Thyroid gland (tissue), 4 donors: Measurements from ENCODE around the gene MICB. TPM values are rescaled to one million over a fixed set of nuclear protein-coding genes. Genes with fewer than 3 reads are reported as not detected.
A peak's percentile ranks its signal among the peaks of the same experiment; 100 is the strongest.

ENCODE experiments used
- DNase-seq, 2 donors: peaks; one replicate each; pipeline ENCODE4 v3.0.0-alpha.2; 2019
- H3K27ac ChIP-seq, 3 donors: fragments of 200-600 bp; sonication (generic); 1 replicate in 2 of 3; 2 replicates in 1 of 3; pipeline ENCODE4 v1.5.1; 2016 to 2019; ENCODE audit warnings: mild to moderate bottlenecking in 1 of 3, moderate library complexity in 1 of 3
- H3K27me3 ChIP-seq: fragments of 200-600 bp; sonication (generic); one replicate; pipeline ENCODE4 v1.5.1; 2019
- H3K36me3 ChIP-seq, 2 donors: fragments of 200-600 bp; sonication (generic); one replicate each; pipeline ENCODE4 v1.5.1; 2016 to 2019
- H3K4me1 ChIP-seq, 2 donors: fragments of 200-600 bp; sonication (generic); one replicate each; pipeline ENCODE4 v1.5.1; 2017 to 2019
- H3K4me3 ChIP-seq, 3 donors: fragments of 200-600 bp; sonication (generic); replicated peaks in 1 of 3; 1 replicate in 2 of 3; 2 replicates in 1 of 3; pipeline ENCODE4 v1.5.1; 2016; ENCODE audit warnings: mild to moderate bottlenecking in 1 of 3
- H3K9me3 ChIP-seq: fragments of 200-600 bp; sonication (generic); one replicate; pipeline ENCODE4 v1.5.1; 2017
- POLR2A ChIP-seq, 2 donors: fragments of 450-650 bp; IDR thresholded peaks; one replicate each; pipeline ENCODE4 v1.6.1; 2017; ENCODE audit warnings: antibody characterized with exemption in 2 of 2, mild to moderate bottlenecking in 2 of 2, moderate library complexity in 1 of 2
- WGBS, 2 donors: methylation state at CpG; one replicate each; pipeline ENCODE4 v1.1.5; 2017; 5-methylcytosine and 5-hydroxymethylcytosine counted together
- intact Hi-C: fragments of 100-400 bp; cut with DNase I; formaldehyde crosslinking; loops from one replicate; pipeline ENCODE4 v1.15.1; 2023
- total RNA-seq, 4 donors: library from RNA; depleted of rRNA; stranded (reverse); fragments of >200 nt; gene quantifications; one replicate each; pipeline ENCODE4 v1.2.3, GENCODE V29; 2016
- TF ChIP-seq, protein P1 (sequence below), 6 experiments: fragments of 200-600 bp in 3 of 6; fragments of 450-650 bp in 3 of 6; sonication (generic) in 3 of 6; IDR thresholded peaks; one replicate each; pipeline ENCODE4 v1.5.1; 2016 to 2019; ENCODE audit warnings: antibody characterized with exemption in 6 of 6, mild to moderate bottlenecking in 2 of 6, inconsistent platforms in 1 of 6, moderate library complexity in 1 of 6

Gene MICB
- total RNA-seq, 4 donors from 2014 or later = 0.89 to 3.4 (median 2.1) TPM

- Histone ChIP-seq H3K27me3 (no peaks in the 10 kb centered on the region), H3K4me1 (peaks cover 24 to 25% of the 10 kb centered on the region in 2 donors), H3K4me3 (peak overlapping the region; percentile 28 to 77 (median 75)), H3K36me3 (peaks cover 39 to 41% of the 10 kb centered on the region in 2 donors), H3K9me3 (no peaks in the 10 kb centered on the region), H3K27ac (peak overlapping the region; percentile 92 to 99 (median 97))
- TF ChIP-seq, protein P1, sequence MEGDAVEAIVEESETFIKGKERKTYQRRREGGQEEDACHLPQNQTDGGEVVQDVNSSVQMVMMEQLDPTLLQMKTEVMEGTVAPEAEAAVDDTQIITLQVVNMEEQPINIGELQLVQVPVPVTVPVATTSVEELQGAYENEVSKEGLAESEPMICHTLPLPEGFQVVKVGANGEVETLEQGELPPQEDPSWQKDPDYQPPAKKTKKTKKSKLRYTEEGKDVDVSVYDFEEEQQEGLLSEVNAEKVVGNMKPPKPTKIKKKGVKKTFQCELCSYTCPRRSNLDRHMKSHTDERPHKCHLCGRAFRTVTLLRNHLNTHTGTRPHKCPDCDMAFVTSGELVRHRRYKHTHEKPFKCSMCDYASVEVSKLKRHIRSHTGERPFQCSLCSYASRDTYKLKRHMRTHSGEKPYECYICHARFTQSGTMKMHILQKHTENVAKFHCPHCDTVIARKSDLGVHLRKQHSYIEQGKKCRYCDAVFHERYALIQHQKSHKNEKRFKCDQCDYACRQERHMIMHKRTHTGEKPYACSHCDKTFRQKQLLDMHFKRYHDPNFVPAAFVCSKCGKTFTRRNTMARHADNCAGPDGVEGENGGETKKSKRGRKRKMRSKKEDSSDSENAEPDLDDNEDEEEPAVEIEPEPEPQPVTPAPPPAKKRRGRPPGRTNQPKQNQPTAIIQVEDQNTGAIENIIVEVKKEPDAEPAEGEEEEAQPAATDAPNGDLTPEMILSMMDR (IDR thresholded peaks at IDR 0.05) = no peak
- no peak for TF ChIP-seq POLR2A (IDR thresholded peaks at IDR 0.05)
- WGBS, 2 donors = 0 to 1% methylated on average over 21 of the region's 21 CpGs
- peak; percentile 51 to 55 for DNase-seq
- intact Hi-C loops = loop anchor here (10.0 kb wide), 1 partner anchor 46 kb away; the partner anchor contains the start of gene MICB
Measured at GRCh38 chr6:31541059-31541657, 43.2 kb downstream of the MICB start.

DNA sequence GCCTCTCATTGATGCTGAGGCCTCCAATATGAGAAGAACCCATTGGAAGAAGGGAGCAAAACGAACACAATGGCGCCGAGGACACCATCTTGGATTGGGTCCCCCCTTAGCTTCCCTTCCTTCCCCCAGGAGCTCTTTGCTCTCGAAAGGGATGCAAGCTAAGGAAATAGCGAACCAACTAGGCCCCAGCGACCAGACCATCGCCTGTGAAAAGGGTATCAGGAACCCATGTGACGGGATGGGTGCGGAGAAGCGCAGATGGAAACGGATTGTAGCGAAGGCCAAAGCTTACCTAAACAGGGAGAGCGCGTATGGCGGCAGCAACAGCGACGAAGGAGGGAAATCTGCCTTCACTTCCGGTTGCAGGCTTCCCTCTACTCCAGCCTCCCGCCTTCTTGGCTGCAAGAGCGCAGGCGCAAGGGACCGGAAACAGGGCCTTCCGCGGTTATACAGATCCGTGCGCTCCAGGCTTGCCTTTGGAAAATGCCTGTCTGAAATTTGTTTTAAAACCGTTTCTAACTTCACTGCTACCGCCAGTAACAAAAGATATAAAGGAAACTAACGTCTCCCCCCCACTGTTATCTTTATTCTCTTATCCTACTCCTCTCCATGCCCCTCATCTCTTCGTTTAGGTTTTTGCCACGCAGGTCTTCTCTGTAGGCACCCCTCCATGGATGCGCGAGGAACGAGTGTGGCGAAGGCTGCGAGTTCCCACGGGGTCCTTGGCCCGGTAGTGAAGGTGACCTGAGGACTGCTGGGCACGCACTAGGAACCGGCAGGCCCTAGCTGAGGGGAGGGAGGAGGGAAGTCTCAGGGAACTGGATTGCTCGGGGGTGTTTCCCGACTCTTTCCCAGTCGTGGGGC is 43.9 kb downstream of the MICB start, which contains the start of gene DDX39B:
DDX39B (minus strand) TSS at position 346 of the 864 bp plus-strand sequence. CDS start 1,471 bp downstream, outside the sequence.
- 0% methylated on average over 43 of the region's 43 CpGs for WGBS, 2 donors
- Histone ChIP-seq H3K4me1 (peaks cover 24 to 25% of the 10 kb centered on the region in 2 donors), H3K27ac (peak within 1 kb of the TSS; percentile 92 to 99 (median 97))

GRCh38 chr6:31543639-31544038 is 45.7 kb downstream of the MICB start:
- Histone ChIP-seq H3K27ac (no peak overlapping the region), H3K36me3 (peaks cover 16 to 17% of the 10 kb centered on the region in 2 donors), H3K4me3 (no peak overlapping the region), H3K4me1 (peaks cover 35% of the 10 kb centered on the region in 2 donors), H3K27me3 (no peaks in the 10 kb centered on the region), H3K9me3 (no peaks in the 10 kb centered on the region)
- WGBS, 2 donors = 91 to 94% methylated on average over 6 of the region's 6 CpGs
- TF ChIP-seq, protein P1 (IDR thresholded peaks at IDR 0.05) = no peak
- no peak for TF ChIP-seq POLR2A (IDR thresholded peaks at IDR 0.05)
- DNase-seq = no peak
- intact Hi-C loops = loop anchor here (10.0 kb wide), 1 partner anchor 49 kb away; the partner anchor contains the start of gene MICB

More for the DNA sequence above, 43.9 kb downstream of the MICB start, which contains the start of gene DDX39B:
- intact Hi-C loops = loop anchor here (10.0 kb wide), 1 partner anchor 47 kb away; the partner anchor contains the start of gene MICB
- DNase-seq = peak; percentile 96 to 97
- peak; percentile 72 to 76 for TF ChIP-seq POLR2A (IDR thresholded peaks at IDR 0.05)
- TF ChIP-seq, protein P1 (IDR thresholded peaks at IDR 0.05) = no peak
- Histone ChIP-seq H3K9me3 (no peaks in the 10 kb centered on the region), H3K4me3 (peak within 1 kb of the TSS; percentile 28 to 77 (median 75)), H3K36me3 (peaks cover 32 to 34% of the 10 kb centered on the region in 2 donors), H3K27me3 (no peaks in the 10 kb centered on the region)

DNA sequence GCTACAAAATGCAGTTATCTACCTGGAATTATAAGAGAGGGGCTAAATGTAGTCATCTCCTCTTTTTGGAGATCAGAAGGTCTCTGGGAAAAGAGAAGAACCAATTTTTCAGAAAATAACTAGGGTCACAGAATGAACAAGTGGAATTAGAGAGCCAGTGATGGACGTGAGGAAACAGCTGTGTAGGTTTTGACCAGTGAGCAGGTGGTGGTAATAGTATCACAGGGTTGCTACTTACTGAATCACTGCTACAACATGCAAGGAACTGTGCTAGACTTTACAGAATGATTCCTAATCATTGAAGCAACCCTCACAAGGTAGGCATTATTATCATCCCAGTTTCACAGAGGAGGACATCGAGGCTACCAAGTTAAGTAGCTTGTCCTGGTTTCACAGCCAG is 46.7 kb downstream of the MICB start:
- Histone ChIP-seq H3K36me3 (peaks cover 8 to 16% of the 10 kb centered on the region in 2 donors), H3K27ac (no peak overlapping the region), H3K4me3 (no peak overlapping the region), H3K4me1 (peaks cover 28 to 30% of the 10 kb centered on the region in 2 donors), H3K27me3 (no peaks in the 10 kb centered on the region), H3K9me3 (no peaks in the 10 kb centered on the region)
- 85 to 89% methylated on average over 2 of the region's 2 CpGs for WGBS, 2 donors
- intact Hi-C loops = loop anchor here (5.0 to 10.0 kb wide), 2 partner anchors 50 to 53 kb away; partner anchors contain the start of gene MICB
- DNase-seq = no peak
- TF ChIP-seq, protein P1 (IDR thresholded peaks at IDR 0.05) = no peak
- TF ChIP-seq POLR2A (IDR thresholded peaks at IDR 0.05) = no peak
